ENCODE measurements around the gene MAL.

MAL gene

DNA sequence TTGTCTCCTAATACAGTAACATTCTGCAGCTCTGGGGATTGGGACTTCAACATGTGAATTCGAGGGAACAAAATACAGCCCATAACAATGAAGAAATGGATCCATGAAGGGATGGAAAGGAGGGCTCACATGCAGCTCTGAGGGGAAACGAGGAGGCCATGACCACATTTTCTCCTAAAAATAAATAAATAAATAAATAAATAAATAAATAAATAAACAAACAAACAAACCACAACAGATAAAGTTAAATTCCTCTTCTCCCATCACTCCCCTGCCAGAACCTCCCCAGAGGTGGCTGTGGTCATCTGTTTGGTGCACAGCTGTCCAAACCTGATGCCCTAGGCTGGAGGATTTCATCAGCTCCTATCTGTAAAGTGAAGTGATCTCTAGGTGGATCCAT lies 42.7 kb downstream of the MAL start:
- Histone ChIP-seq H4K91ac (ENCODE audit: low read depth, low read length) (no peak overlapping the region), H2BK120ac (ENCODE audit: insufficient read depth, low read length, poor library complexity) (no peak overlapping the region), H4K12ac (ENCODE audit: low read depth, low read length) (no peak overlapping the region), H2AFZ (ENCODE audit: insufficient read depth, low read length, poor library complexity) (no peak overlapping the region), H3K27ac (ENCODE audit: low read depth, low read length) (no peak overlapping the region), H3K4ac (ENCODE audit: low read depth, low read length) (no peak overlapping the region), H3K4me1 (ENCODE audit: control insufficient read depth in 1 of 2, insufficient read depth in 2 of 2, low read length in 2 of 2) (no peaks in the 10 kb centered on the region), H3K18ac (ENCODE audit: low read length) (no peak overlapping the region), H2AK5ac (ENCODE audit: low read length) (no peak overlapping the region), H4K8ac (ENCODE audit: low read depth, low read length) (no peak overlapping the region), H3K4me2 (ENCODE audit: low read length) (no peak overlapping the region), H3K9me3 (ENCODE audit: insufficient read depth, low read depth, low read length) (no peaks in the 10 kb centered on the region), H3K27me3 (ENCODE audit: insufficient read depth, low read length) (no peaks in the 10 kb centered on the region), H3K9ac (ENCODE audit: low read length) (no peak overlapping the region), H3K14ac (ENCODE audit: low read length) (no peak overlapping the region), H3K79me1 (ENCODE audit: low read length) (no peaks in the 10 kb centered on the region), H3K36me3 (ENCODE audit: control insufficient read depth in 1 of 2, insufficient read depth in 2 of 2, low read length in 2 of 2) (no peaks in the 10 kb centered on the region), H2BK12ac (ENCODE audit: low read length) (no peak overlapping the region), H3K4me3 (ENCODE audit: low read depth, low read length) (no peak overlapping the region), H2BK5ac (ENCODE audit: low read depth, low read length, poor library complexity) (no peak overlapping the region), H3K23ac (ENCODE audit: low read length) (no peak overlapping the region), H3K79me2 (ENCODE audit: control insufficient read depth, insufficient read depth, low read length, poor library complexity) (no peaks in the 10 kb centered on the region)
- DNase-seq, result no peak
- no CpG with 5 or more reads among the region's 2 CpGs for WGBS (ENCODE audit: extremely low coverage, insufficient coverage, insufficient read length)

DNA sequence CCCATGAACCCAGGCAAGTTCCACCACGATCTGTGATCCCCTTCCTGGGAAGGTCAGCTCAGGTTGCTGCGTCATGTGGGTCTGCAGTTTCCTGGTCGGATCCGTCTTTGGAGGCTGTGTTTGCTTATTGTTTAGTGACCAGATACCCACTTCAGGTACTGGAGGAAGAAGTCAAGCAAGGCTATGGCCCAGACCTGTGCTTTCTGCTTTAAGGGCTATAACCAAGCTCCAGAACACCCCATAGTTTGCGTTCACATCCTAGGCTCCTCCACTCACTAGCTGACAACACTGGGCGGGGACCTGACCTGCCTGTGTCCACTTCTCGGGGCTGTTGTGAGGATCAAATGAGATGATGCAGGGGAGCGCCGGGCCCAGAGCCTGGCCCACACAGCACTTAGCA lies 44.0 kb downstream of the MAL start:
- no peaks in the 10 kb centered on the region for H3K36me3 ChIP-seq (ENCODE audit: control insufficient read depth in 1 of 2, insufficient read depth in 2 of 2, low read length in 2 of 2)
- H2BK120ac ChIP-seq (ENCODE audit: insufficient read depth, low read length, poor library complexity), result no peak overlapping the region
- H3K9ac ChIP-seq (ENCODE audit: low read length), result no peak overlapping the region
- H3K9me3 ChIP-seq (ENCODE audit: insufficient read depth, low read depth, low read length), result no peaks in the 10 kb centered on the region
- H3K18ac ChIP-seq (ENCODE audit: low read length), result no peak overlapping the region
- H2BK12ac ChIP-seq (ENCODE audit: low read length), result no peak overlapping the region
- H3K79me2 ChIP-seq (ENCODE audit: control insufficient read depth, insufficient read depth, low read length, poor library complexity), result no peaks in the 10 kb centered on the region
- H3K27ac ChIP-seq (ENCODE audit: low read depth, low read length), result no peak overlapping the region
- H4K8ac ChIP-seq (ENCODE audit: low read depth, low read length), result no peak overlapping the region
- H3K4me3 ChIP-seq (ENCODE audit: low read depth, low read length), result no peak overlapping the region
- H3K23ac ChIP-seq (ENCODE audit: low read length), result no peak overlapping the region
- no peaks in the 10 kb centered on the region for H3K4me1 ChIP-seq (ENCODE audit: control insufficient read depth in 1 of 2, insufficient read depth in 2 of 2, low read length in 2 of 2)
- no peaks in the 10 kb centered on the region for H3K79me1 ChIP-seq (ENCODE audit: low read length)
- H2BK5ac ChIP-seq (ENCODE audit: low read depth, low read length, poor library complexity), result no peak overlapping the region
- no peaks in the 10 kb centered on the region for H3K27me3 ChIP-seq (ENCODE audit: insufficient read depth, low read length)
- H3K4me2 ChIP-seq (ENCODE audit: low read length), result no peak overlapping the region
- H2AFZ ChIP-seq (ENCODE audit: insufficient read depth, low read length, poor library complexity), result no peak overlapping the region
- H3K14ac ChIP-seq (ENCODE audit: low read length), result no peak overlapping the region
- DNase-seq, result no peak
- WGBS (ENCODE audit: extremely low coverage, insufficient coverage, insufficient read length), result no CpG with 5 or more reads among the region's 9 CpGs
- no peak overlapping the region for H2AK5ac ChIP-seq (ENCODE audit: low read length)
- no peak overlapping the region for H3K4ac ChIP-seq (ENCODE audit: low read depth, low read length)
- H4K91ac ChIP-seq (ENCODE audit: low read depth, low read length), result no peak overlapping the region
- no peak overlapping the region for H4K12ac ChIP-seq (ENCODE audit: low read depth, low read length)

DNA sequence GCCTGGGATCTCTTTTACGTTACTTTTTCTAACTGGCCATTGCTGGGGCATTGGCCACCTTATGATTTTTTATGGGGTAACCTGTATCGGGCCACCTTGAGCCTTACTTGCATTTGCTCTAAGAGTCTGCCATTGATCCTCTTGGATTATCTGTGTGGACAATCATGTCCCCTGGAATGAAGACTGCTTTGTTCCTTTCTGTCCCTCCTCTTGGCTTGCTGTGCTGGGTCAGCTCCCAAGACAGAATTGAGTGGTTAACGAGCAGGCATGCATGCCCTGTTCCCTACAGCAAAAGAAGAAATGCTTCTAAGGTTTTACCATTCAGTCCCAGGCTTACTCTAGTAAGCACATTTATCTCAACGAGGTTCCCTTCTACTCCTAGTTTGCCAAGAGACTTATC lies 46.3 kb downstream of the MAL start:
- Histone ChIP-seq H2AK5ac (ENCODE audit: low read length) (no peak overlapping the region), H2BK12ac (ENCODE audit: low read length) (no peak overlapping the region), H3K4me3 (ENCODE audit: low read depth, low read length) (no peak overlapping the region), H3K4ac (ENCODE audit: low read depth, low read length) (no peak overlapping the region), H4K8ac (ENCODE audit: low read depth, low read length) (no peak overlapping the region), H3K4me1 (ENCODE audit: control insufficient read depth in 1 of 2, insufficient read depth in 2 of 2, low read length in 2 of 2) (peaks cover 0 to under 1% of the 10 kb centered on the region in 2 experiments), H3K27me3 (ENCODE audit: insufficient read depth, low read length) (no peaks in the 10 kb centered on the region), H3K36me3 (ENCODE audit: control insufficient read depth in 1 of 2, insufficient read depth in 2 of 2, low read length in 2 of 2) (no peaks in the 10 kb centered on the region), H2AFZ (ENCODE audit: insufficient read depth, low read length, poor library complexity) (no peak overlapping the region), H3K9ac (ENCODE audit: low read length) (no peak overlapping the region), H3K27ac (ENCODE audit: low read depth, low read length) (no peak overlapping the region), H3K9me3 (ENCODE audit: insufficient read depth, low read depth, low read length) (no peaks in the 10 kb centered on the region), H3K79me2 (ENCODE audit: control insufficient read depth, insufficient read depth, low read length, poor library complexity) (no peaks in the 10 kb centered on the region), H3K4me2 (ENCODE audit: low read length) (no peak overlapping the region), H3K79me1 (ENCODE audit: low read length) (no peaks in the 10 kb centered on the region), H4K12ac (ENCODE audit: low read depth, low read length) (no peak overlapping the region), H4K91ac (ENCODE audit: low read depth, low read length) (no peak overlapping the region), H3K18ac (ENCODE audit: low read length) (no peak overlapping the region), H2BK120ac (ENCODE audit: insufficient read depth, low read length, poor library complexity) (no peak overlapping the region), H2BK5ac (ENCODE audit: low read depth, low read length, poor library complexity) (no peak overlapping the region), H3K14ac (ENCODE audit: low read length) (no peak overlapping the region), H3K23ac (ENCODE audit: low read length) (no peak overlapping the region)
- WGBS (ENCODE audit: extremely low coverage, insufficient coverage, insufficient read length), result no CpG with 5 or more reads among the region's 4 CpGs
- DNase-seq, result no peak

DNA sequence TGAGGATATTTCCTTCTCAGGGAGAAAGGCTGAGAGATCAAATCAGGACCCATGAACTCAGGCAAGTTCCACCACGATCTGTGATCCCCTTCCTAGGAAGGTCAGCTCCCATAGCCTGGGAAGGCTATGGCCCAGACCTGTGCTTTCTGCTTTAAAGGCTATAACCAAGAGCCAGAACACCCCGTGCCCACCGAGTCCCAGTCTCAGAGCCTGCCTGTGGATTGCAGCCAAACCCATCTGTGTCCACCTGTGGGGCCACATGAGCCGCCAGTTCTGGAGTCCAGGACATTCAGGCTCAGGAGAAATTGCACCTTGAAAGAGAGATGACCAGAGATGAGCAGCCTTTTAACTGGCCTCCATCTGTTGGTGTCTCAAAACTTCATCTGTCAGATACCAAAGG lies 46.9 kb downstream of the MAL start:
- Histone ChIP-seq H4K12ac (ENCODE audit: low read depth, low read length) (no peak overlapping the region), H2AK5ac (ENCODE audit: low read length) (no peak overlapping the region), H3K79me2 (ENCODE audit: control insufficient read depth, insufficient read depth, low read length, poor library complexity) (no peaks in the 10 kb centered on the region), H2BK120ac (ENCODE audit: insufficient read depth, low read length, poor library complexity) (no peak overlapping the region), H2AFZ (ENCODE audit: insufficient read depth, low read length, poor library complexity) (no peak overlapping the region), H3K18ac (ENCODE audit: low read length) (no peak overlapping the region), H3K4me2 (ENCODE audit: low read length) (no peak overlapping the region), H4K8ac (ENCODE audit: low read depth, low read length) (no peak overlapping the region), H3K27me3 (ENCODE audit: insufficient read depth, low read length) (no peaks in the 10 kb centered on the region), H3K36me3 (ENCODE audit: control insufficient read depth in 1 of 2, insufficient read depth in 2 of 2, low read length in 2 of 2) (no peaks in the 10 kb centered on the region), H3K9ac (ENCODE audit: low read length) (no peak overlapping the region), H2BK12ac (ENCODE audit: low read length) (no peak overlapping the region), H3K4ac (ENCODE audit: low read depth, low read length) (no peak overlapping the region), H2BK5ac (ENCODE audit: low read depth, low read length, poor library complexity) (no peak overlapping the region), H3K9me3 (ENCODE audit: insufficient read depth, low read depth, low read length) (no peaks in the 10 kb centered on the region), H4K91ac (ENCODE audit: low read depth, low read length) (no peak overlapping the region), H3K4me3 (ENCODE audit: low read depth, low read length) (no peak overlapping the region), H3K4me1 (ENCODE audit: control insufficient read depth in 1 of 2, insufficient read depth in 2 of 2, low read length in 2 of 2) (peaks cover 0 to 4% of the 10 kb centered on the region in 2 experiments), H3K27ac (ENCODE audit: low read depth, low read length) (no peak overlapping the region), H3K79me1 (ENCODE audit: low read length) (no peaks in the 10 kb centered on the region), H3K14ac (ENCODE audit: low read length) (no peak overlapping the region), H3K23ac (ENCODE audit: low read length) (no peak overlapping the region)
- no peak for DNase-seq
- WGBS (ENCODE audit: extremely low coverage, insufficient coverage, insufficient read length), result no CpG with 5 or more reads among the region's 4 CpGs
